ENCODE results near the gene ICOS.
A peak's percentile ranks its signal among the peaks of the same experiment; 100 is the strongest.
"Not testable (repeated sequence)": the region's sequence is repeated elsewhere in the genome, so short reads cannot be mapped to it uniquely, and the experiment has no call there.

Gene ICOS

DNA sequence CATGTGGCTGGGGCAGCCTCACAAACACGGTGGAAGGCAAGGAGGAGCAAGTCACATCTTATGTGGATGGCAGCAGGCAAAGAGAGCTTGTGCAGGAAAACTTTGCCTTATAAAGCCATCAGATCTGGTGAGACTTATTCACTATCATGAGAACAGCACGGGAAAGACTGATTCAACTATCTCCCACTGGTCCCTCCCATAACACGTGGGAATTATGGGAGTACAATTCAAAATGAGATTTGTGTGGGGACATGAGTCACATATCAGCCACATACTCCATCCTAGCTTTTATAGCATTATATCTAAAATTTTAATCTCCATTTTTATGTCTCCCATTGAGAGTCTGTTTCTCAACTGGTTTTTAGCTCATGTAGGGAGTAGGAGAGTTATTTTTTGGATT is 45.7 kb downstream of the ICOS start:
- no peak for DNase-seq

DNA sequence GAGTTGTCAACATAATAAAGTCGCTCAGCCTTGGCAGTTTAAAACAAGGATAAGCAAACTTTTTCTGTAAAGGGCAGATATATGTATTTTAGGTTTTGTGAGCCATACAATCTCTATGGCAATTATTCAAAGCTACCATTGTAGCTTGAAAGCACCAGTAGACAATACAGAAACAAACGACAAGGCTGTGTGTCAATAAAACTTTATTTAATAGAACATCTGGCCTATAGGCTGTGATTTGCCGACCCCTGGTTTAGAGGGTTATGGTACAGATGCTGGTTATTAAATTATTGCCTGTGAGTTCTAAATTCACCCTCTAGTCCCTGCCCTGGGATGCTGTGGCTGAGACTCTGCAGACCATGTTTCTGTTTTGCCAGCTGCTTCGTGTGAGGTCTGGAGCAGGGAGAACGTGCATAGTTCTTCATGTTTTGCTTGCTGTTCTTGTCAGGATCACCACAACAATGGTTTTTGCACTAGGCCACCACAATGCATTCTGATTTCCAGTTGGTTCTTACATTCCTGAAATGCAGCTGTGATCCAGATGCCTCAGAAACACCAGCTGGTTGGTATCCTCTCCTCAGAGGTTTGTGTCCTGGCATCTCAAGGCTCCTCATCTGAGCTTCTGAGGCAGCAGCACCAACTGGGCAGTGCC is 46.6 kb downstream of the ICOS start:
- DNase-seq, result no peak

DNA sequence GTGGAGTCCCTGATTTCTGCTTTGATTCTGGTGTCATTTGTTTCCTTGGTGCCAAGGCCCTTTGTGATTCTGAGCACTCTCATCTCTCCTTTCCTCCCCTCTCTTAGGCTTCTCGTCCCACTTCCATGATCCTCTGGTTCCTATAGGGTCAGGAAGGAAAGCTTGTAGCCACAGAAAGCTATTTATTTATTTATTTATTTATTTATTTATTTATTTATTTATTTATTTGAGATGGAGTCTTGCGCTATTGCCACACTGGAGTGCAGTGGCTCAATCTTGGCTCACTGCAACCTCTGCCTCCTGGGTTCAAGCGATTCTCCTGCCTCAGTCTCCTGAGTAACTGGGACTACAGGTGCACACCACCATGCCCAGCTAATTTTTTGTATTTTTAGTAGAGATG is 49.4 kb downstream of the ICOS start:
- not testable (repeated sequence) for DNase-seq

DNA sequence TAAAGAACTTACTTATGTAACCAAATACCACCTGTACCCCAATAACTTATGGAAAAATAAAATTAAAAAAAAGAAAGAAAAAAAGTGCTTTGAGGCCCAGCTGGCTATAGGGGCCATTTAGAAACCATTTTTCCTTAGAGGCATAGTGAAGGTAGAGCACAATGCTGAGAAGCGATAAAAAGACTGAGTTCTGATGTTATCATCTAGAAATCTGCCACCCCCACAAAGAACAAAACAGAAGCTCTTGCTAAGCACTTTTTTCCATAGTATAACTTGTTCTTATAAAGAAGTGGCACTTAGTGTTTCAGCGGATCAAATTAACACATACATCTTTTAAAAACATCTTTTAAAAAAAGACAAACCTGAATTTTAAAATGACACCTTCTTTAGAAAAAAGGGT is 51.4 kb downstream of the ICOS start:
- DNase-seq, result no peak

DNA sequence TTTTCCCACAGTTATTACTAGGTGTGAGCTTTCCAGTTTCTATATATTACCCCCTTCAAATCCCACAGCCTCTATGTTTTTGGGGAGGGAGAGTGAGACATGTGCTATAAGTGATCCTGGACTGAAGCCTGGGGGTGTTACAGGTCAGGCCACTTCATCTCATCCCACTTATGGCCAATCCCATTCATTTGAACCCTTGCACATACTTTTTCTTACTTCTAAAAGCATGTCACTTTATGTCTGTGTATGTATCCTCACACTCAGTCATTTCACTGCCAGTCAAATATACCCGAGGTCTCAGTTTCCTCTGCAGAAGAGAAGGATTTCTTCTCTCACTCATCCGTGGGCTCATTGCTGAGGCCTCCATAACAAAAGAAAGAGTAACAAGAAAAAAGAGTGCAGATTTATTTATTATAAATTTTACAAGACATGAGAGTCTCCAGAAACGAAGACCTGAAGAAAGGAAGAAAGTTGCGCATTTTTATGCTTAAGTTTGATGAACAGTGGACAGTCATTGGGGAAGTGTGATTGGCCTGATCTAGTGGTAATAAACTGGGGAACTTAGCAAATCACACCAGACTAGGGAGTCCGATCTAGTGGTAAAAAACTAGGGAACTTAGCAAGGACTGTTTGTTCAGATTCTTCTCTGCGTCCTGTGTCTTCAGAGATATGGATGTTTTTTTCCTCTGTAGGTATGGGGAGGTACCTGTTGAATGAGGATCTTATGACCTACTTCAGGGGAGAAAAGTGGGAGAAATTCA is 52.1 kb downstream of the ICOS start:
- no peak for DNase-seq

DNA sequence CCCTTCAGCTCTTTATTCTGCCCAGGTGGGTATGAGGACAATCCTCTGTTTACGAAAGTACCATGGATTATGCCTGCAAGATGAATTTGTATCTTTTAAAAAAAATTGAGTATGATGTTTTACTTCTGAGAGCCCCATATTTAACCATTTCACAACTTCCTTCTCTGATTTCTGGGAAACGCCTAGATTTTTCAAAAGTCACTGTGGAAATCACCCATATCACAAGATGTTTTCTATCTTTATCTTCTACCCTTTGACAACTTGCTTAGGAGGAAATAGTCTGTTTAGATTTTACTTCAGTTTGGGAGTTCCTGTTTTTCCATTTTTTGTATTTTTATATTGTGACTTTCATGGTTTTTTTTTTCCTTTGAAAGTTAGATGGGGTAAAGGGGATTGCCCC is 53.0 kb downstream of the ICOS start:
- DNase-seq, result no peak

DNA sequence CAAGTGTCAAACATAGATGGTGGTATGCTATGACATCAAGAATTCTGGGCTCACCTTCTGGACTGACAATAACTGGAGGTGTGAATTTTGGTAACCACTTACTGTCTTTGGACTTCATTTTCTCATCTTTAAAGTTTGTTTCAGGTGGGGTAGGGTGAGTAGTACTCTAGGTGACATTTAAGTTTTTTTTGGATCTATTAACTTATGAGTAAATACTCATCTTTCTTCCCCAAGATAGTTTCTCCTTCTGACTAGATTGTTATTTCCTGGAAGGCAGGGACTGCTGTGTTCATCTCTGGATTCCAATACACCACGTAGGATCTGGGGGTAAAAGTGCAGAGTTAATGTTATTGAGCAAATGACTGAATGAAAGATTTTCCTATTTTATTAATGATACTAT is 55.9 kb downstream of the ICOS start:
- DNase-seq, result no peak

DNA sequence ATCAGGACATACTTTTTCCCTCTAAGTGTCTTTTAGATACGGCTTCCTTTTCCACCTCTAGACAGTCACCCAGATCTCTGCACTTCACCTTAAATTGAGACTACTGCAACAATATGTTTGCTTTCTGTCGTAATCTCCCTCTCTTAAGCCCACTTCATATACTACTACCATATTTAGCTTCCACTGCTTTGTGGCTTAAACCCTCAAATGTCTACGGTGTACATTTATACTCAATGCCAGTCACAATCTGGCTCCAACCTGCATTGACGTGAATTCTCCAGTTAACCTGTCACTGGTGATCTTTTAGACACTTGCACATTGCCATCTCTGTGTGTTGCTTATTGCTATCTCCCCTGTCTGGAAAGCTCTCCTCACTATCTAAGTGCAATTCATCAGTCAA is 56.4 kb downstream of the ICOS start:
- DNase-seq, result no peak

DNA sequence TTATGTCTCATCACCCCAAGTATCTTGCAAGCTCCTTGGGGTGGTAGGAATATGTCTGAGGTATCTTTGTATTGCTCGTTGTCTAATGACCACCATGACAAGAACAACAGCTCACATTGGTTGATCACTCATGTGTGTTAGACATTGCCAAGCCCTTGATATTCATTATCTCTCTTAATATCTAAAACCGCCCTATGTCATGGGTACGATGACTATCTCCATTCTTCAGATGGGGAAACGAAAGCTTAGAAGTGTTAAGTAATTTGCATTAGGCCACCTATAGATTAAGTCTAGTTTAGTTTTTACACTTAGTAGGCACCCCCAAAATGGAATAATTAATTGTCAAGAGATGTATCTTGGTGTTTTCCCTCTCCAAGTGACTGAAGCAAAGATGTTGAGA is 57.0 kb downstream of the ICOS start:
- DNase-seq, result no peak

DNA sequence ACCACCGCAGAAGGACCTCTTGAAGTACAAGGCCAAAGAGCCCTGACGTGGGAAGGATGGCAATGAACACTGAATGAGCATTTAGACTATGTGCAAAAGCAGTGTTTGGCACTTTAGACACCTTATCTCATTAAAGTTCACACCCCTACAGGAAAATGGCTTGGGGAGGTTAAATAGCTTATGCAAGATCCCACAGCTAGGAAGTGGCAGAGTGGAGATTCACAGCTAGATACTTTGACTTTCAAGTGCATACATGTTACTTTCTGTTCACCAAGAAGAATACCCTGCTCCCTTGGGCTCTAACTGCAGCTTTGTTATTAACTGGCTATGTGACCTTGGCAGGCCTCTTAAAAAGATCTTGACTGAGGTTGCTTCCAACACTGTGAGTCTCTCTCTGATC is 58.2 kb downstream of the ICOS start:
- DNase-seq, result no peak

DNA sequence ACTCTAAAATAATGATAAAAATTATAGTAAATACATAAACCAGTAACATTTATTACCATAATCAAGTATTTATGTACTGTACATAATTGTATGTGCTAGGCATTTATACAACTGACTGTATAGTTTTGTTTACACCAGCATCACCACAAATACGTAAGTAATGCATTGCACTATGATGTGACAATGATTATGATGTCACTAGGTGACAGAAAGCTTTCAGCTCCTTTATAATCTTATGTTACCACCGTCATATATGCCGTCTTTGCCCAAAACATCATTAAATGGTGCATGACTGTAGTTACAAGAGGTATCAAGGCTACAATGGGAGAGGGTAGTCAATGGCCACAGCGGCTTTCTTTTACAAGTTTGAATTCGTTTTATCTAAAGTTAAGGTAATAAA is 60.1 kb downstream of the ICOS start:
- no peak for DNase-seq

DNA sequence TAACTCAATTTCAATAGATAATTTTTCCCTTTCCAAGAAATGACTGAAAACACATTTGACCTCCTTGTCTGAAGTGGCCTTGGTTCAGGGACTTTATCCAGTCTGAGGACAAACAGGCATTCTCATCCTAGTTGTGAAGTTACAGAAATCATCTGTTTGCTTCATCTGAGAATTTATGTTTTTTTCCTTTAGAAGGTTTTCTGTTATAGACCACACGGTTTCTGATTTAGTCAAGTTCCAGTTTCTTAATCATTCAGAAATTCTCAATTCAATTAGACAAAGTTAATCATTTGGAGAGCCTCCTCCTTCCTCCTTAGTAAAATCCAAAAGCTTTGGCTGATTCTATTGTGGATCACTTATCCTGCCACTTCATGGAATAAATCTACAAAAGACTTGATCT is 60.9 kb downstream of the ICOS start:
- no peak for DNase-seq

DNA sequence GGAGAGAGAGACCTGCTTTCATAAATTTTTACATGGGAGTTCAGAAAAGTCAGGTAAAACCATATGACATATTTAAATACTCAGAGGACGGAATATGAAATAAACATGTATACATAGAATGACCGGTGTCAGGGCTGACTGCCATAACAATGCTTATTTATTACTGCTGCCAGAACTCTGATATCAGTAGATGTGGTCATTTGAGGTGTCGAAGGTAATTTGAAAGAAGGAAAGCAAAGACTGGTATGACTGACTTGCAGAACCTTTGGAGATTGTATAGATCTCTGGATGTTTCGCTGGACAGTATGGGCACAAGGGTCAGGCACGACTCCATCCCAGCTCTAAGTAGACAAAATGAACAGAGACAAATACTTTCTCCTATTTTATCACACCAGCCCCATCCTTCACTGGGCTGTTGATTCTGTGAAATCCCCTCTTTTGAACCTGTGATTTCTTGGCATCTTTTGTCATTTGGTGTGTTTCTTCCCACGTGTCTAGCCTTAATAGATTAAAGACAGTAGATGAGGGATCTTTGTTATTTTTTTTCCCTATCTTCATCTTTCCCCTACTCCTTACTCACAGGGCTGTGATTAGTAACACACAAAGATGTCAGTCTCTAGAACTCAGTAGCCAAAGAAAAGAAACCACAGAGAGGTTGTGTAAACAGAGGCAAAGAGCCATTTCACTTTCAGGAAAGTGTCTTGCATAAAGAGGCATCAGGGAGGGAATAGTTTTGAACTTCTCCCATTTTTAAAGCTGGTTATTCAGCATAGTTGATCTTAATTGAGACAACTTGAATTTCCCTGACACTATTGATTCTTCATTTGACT is 61.6 kb downstream of the ICOS start:
- DNase-seq, result peak; percentile 9

DNA sequence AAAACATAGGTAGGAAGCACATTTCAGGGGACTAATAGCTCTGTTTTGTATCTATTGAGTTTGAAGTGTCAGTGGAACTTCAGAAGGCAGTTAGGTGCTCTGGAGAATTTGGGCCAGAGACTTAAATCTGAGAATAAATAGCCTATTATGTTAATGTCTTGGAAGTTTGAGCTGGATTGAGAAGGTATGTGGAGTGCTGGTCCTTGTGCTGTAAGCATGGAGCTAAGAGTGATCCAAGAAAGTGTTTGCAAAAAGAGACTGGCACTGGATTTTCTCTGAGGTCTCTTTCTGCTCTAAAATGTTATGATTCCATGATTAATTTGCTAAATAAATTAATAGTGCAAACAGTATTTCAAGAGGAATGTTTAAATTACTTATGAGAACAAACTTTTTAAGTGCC is 63.3 kb downstream of the ICOS start:
- no peak for DNase-seq

DNA sequence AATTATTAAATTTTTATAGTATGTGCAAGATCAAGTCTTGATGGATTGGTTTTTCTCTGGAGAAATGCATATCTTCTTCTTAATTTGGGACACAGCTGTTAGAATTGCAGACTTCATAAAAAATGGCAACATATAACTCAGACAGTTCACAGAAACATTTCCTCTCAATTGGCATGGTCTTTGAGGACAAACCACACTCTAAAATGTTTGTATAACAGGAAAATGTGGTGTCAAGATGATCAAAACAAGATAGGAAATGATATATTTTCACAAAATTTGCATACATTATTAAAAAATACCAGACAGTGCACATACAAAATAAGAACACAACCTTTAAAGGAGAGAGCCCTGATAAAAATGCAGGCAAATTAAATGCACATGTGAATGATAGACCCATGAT is 63.9 kb downstream of the ICOS start:
- DNase-seq, result no peak

DNA sequence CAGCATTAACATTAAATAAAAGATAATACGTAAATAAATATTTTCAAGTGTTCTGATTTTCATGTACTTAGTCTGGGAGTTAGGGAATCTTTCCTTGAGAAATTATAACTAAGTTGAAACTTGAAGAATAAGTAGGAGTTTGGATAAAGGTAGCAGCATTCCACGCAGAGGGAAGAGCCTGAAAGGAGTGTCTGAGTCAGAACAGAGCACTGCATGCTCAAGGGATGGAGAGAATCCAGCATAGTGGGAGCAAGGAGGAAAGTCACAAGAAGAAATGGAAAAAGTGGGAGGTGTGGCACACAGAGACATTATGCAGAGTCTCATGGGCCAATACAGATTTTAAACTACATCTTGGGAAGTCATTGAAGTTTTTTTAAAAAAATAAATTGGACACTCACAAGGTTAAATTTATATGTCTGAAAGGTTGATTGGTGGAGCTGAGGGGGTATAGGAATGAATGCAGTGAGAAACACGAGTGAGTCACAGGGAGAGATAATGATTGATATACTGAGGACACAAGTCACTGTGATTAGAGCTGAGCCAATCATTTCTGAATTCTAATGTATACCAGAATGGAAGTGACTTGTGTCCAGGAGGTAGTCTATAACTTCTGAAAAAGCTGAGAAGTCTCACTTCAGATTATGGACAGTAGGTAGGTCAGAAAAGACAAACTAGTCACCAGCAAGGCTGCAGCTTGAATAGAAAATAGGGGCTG is 66.9 kb downstream of the ICOS start:
- DNase-seq, result no peak

DNA sequence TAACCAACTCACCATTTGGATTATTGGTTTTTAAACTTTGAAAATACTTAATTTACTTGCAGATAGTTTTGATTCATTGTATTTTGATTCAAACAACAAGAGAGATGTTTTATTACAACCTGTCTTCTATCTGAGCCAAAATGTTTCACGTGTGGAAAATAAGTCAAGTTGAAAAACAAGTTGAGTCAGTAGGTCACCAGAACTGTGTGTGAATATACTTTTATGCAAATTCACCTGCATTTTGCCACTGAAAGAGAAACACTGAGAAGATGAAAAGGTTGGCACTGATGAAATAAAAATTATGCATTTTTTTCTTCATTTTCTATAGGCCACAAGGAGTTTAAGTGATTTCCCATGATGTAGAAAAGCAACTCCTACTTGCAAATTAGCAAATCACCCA is 68.3 kb downstream of the ICOS start:
- no peak for DNase-seq

DNA sequence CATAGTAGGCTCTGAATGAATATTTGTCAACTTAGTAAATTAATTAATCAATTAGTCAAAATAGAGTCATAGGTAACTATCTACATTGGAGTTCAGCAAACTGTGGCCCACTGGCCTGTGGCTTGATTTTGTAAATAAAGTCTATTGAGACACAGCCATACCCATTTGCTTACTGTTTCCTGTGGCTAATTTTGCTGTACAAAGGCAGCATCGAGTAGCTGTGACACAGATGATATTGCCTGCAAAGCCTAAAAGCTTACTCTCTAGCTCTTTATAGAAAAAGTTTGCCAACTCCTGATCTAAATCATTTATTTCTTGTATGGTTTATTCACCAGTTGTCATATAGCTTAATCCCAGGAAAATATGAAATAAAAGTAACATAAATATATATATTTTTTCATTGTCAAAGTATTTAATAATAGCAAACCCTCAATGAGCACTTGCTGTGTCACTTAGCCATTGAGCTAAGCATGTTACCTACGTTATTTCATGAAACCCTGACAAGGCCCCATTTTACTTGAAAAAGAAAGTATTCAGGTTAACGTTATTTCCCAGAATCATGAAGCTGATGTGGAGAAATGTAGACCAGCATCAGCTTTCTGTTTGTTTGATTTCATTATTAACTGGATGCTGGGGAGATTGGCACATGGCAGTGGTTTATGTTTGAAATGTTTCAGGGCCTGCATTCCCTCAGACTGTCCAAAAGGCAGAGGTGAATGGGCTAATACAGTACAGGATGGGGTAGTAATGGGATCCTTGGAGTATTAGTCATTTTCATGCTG is 69.6 kb downstream of the ICOS start:
- DNase-seq, result no peak

DNA sequence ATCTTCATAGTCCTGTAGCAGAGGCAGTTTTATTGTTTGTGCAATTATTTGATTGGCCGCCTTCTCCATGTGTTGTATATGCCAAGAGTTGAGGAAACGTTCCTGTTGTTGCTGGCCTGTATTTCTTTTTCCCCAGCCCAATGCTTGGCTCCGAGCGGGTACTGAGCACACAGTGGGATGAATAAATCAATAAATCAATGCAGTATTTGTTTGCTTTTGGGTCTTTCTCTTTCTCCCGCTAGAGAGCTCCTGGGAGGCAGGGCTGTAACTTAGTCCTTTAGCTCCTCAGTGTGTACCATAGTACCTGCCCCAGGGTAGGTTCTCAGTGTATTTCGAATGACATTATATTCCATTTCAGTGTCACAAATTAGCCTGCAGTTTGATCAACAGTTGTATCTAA is 71.8 kb downstream of the ICOS start:
- DNase-seq, result no peak

DNA sequence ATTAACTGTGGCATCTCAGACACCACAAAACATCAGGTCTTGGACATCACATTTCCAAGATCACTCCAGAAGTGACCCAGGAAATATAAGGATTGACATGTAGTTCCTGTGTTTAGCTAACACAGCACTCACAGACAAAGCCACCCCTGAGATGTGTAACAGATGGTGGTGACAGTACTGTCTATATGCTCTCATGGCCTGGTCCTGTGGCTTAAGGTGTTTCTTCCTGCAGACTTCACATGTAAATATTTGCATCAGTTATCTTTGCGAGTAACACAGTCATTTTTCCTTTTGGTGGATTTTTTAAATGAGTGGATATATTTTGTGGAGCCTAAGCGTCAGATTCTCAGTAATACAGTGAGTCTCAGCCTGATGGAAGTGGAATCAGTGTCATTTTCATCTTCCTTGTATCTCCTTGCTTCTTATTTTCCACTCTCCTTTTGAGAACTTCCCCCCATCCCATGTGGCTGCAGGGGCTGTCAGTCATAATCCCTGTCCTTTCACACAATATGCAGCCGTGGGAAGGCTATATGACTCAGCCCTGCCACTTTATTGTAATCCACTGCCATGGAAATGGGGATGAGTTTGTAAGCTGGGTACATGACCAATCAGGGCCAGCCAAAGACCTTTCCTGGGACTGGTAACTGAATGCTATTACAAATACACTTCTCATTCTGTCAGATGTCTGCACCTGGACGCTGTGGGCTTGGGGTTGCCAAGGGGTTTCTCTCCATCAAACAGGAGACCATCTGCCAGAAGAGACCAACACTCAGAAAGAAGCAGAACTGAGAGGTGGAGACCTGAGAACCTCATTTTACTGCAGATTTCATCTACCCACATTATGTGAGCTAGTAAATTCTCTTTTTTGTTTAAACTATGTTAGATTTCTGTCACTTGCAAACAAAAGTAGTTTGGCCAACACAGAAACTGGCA is 74.3 kb downstream of the ICOS start:
- DNase-seq, result no peak
